Esophagus muscularis mucosa (tissue), 3 donors: ENCODE measurements around the gene ACE.

ENCODE experiments used
- POLR2A ChIP-seq: fragments of 450-650 bp; IDR thresholded peaks from one replicate; pipeline ENCODE4 v1.6.1; 2017; ENCODE audit warnings: antibody characterized with exemption, moderate library complexity, mild to moderate bottlenecking, low read depth
- TF ChIP-seq, protein P1 (sequence below), 3 experiments: fragments of 200-600 bp in 2 of 3; fragments of 450-650 bp in 1 of 3; sonication (generic) in 2 of 3; IDR thresholded peaks; one replicate each; pipeline ENCODE4 v1.5.1; 2017 to 2019; ENCODE audit warnings: antibody characterized with exemption in 3 of 3, mild to moderate bottlenecking in 2 of 3, moderate library complexity in 1 of 3

DNA sequence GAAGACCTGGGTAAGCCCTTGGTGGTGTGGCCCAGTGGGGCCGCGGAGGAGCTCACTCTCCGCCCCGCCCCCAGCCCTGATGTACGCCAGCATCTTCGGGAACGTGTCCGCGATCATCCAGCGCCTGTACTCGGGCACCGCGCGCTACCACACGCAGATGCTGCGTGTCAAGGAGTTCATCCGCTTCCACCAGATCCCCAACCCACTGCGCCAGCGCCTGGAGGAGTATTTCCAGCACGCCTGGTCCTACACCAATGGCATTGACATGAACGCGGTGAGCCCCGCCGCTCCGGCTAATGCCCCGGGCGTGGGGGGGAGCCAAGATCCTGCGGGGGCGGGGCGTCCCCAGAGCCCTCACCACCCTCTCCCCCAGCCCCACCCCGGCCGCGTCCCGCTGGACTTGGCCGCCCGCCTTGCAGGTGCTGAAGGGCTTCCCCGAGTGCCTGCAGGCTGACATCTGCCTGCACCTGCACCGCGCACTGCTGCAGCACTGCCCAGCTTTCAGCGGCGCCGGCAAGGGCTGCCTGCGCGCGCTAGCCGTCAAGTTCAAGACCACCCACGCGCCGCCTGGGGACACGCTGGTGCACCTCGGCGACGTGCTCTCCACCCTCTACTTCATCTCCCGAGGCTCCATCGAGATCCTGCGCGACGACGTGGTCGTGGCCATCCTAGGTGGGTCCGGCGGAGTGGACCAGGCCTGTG is 61.3 kb downstream of the ACE start:
- TF ChIP-seq, protein P1, sequence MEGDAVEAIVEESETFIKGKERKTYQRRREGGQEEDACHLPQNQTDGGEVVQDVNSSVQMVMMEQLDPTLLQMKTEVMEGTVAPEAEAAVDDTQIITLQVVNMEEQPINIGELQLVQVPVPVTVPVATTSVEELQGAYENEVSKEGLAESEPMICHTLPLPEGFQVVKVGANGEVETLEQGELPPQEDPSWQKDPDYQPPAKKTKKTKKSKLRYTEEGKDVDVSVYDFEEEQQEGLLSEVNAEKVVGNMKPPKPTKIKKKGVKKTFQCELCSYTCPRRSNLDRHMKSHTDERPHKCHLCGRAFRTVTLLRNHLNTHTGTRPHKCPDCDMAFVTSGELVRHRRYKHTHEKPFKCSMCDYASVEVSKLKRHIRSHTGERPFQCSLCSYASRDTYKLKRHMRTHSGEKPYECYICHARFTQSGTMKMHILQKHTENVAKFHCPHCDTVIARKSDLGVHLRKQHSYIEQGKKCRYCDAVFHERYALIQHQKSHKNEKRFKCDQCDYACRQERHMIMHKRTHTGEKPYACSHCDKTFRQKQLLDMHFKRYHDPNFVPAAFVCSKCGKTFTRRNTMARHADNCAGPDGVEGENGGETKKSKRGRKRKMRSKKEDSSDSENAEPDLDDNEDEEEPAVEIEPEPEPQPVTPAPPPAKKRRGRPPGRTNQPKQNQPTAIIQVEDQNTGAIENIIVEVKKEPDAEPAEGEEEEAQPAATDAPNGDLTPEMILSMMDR (IDR thresholded peaks at IDR 0.05) = no peak
- no peak for TF ChIP-seq POLR2A
